GM18951 (cell line): ENCODE results near the gene GPC6.

Experiments
- POLR2A ChIP-seq: IDR thresholded peaks from 4 replicates; pipeline ENCODE4 v1.6.1; 2011; ENCODE audit warnings: mild to moderate bottlenecking; ENCODE audit not compliant: insufficient read length, insufficient read depth; ENCODE audit errors: extremely low read depth
- in situ Hi-C: fragments of 300-500 bp; cut with MboI; formaldehyde crosslinking; loops from one replicate; pipeline ENCODE4 v1.12.0; 2022; ENCODE audit warnings: low sequenced_read_pairs, mixed read lengths, inconsistent platforms; ENCODE audit not compliant: unreplicated experiment

Gene GPC6

DNA sequence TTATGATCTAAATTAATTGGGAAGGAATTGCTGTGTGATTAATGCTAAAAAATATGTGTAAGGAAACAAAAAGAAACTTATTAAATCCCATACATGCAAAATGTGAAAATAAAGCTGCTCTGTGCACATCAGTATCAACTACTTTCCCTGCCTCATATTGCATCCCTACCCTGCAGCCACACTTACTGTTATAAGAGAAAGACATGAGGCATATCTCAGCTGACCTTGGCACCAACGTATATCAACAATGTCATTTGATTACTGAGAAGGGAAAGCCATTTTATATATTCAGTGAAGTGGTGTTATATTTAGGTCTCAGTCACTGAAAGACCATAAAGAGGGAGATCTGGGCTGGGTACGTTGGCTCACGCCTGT is 585.1 kb downstream of the GPC6 start:
- no peak for TF ChIP-seq POLR2A
- in situ Hi-C loops: no loop called here

DNA sequence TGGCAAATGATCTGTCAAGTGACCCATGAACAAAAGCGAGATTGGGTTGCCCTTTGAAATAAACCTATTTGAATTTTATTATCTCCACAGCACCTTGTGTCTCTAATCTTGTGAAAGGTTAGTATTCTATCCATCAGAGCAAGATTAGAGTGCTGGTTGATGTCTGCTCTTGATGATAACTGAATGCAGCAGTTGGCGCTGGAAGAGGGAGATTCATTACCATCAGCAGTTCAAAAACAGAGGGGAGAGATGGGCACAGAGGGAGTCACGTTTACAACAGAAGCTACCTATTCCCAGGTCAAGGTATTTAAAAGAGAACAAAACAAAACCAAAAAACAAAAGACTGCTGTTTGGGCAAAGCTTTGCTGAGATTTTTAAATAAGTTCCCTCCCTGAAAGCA is 588.1 kb downstream of the GPC6 start:
- no peak for TF ChIP-seq POLR2A
- in situ Hi-C loops: no loop called here

DNA sequence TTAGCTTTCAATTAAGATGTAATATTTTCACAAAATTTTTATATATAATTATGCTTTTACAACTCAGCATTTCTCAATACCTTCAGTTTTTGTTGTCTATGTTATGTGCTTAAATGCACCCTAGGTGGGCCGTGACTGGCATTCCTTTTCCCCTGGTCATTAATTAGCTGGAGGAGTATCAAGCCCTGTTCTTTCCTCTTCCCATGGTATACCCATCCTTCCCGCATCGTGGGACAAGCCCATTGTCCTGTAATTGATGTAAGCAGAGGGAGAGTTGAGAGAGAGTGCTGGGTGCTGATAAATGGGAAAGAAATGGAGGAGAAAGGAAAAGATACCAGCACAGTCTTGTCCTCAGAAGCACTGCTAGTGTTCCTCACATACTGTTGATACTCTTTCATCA is 591.7 kb downstream of the GPC6 start:
- in situ Hi-C loops: no loop called here
- TF ChIP-seq POLR2A: no peak

DNA sequence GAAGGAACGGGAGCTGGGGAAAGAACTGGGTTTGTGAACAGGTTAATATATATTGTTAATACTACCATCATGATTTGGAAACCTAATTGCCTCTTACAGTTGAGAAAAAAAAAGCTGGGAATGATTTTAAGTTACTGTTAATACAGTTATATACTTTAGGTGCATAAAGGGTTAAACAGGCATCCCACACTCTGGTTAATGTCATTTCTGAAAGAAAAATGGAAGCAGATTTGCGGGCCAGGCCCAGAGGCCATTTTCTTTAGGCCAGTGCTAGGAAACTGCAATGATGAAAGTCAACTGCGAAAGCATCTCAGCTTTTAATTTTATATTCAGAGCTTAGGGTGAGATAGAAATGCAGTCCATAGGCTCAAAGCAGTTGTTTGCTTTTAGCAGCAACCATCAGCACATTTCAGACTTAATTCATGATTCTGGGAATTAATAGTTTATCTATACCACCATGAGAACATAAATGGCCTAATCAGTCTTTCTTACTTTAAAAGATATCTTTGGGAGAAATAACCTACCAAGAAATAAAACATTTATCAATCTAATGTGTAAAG is 592.8 kb downstream of the GPC6 start:
- TF ChIP-seq POLR2A: no peak
- in situ Hi-C loops: no loop called here

GRCh38 chr13:93824286-93824685 is 597.7 kb downstream of the GPC6 start:
- no peak for TF ChIP-seq POLR2A
- in situ Hi-C loops: no loop called here

DNA sequence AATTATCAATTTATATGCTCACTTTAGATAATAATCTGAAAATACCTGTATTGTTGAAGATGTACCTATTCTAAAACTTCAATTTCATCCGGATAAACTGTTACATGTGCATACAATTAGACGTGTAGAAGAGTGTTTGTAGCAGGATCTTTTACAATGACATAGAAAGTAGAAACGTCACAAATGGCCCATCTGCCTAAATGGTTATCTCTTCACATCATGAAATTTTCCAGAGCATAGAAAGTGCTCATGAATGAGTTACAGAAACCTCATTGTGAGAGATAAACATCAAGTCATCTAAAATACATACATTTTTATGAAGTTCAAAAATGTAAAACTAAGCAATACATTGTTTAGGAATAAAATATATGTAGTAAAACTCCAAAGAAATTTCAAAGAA is 607.4 kb downstream of the GPC6 start:
- in situ Hi-C loops: no loop called here
- no peak for TF ChIP-seq POLR2A

DNA sequence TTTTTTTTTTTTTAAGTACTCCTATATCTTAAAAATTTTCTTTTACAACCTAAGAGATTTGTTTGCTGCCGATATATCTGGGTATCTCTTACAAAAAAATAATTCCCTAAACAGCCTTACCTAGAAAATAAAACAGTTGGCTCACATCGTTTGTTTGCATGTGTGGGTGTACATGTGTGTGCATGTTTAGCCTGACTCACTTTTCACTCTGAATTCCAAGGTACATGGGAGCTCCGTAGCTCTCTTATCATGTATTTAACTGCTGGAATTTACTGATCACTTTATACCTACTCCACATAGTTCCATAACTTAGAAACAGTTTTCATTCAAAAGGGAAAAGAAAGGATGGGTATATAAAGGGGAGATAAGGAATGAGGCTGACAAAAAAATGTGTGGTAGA is 616.5 kb downstream of the GPC6 start:
- no peak for TF ChIP-seq POLR2A
- in situ Hi-C loops: no loop called here

- in situ Hi-C loops: no loop called here
- no peak for TF ChIP-seq POLR2A
Observed at GRCh38 chr13:93847162-93847561, 620.6 kb downstream of the GPC6 start.

DNA sequence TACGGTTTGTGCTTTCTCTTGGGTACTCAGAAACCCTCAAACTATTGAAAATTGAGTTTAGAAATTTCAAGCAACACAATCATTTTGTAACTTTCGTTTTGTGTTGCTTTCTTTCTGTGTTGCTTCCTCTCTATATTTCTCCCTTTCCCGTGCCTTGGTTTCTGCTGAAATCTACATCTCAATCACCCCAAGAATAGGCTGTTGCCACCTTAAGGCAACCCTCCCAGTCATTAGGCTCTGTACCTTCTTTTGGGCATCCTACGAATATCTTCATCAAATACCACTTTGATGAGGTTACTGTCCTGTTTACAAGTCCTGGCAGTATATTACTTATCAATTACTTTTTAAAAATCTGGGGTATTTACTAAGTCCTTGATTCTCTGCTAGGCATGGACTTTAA is 621.6 kb downstream of the GPC6 start:
- no peak for TF ChIP-seq POLR2A
- in situ Hi-C loops: no loop called here

DNA sequence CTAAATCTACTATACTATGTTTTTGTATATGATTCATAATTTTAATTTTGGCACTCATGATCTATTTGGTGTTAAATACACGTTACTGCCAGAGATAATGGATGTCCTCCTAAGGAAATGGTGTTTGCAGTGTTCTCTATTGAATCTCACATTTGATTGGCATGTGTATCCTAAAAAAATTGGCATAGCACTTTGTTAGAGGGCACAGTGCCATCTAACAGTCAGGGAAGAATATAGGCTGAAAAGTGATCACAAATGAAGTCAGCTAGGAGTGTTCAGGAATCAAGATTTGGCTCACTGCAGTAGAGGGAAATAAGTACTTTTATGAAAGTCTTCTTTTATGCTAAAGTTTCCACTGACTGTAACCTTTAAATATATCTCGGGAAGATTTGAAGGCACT is 624.6 kb downstream of the GPC6 start:
- in situ Hi-C loops: no loop called here
- TF ChIP-seq POLR2A: no peak

DNA sequence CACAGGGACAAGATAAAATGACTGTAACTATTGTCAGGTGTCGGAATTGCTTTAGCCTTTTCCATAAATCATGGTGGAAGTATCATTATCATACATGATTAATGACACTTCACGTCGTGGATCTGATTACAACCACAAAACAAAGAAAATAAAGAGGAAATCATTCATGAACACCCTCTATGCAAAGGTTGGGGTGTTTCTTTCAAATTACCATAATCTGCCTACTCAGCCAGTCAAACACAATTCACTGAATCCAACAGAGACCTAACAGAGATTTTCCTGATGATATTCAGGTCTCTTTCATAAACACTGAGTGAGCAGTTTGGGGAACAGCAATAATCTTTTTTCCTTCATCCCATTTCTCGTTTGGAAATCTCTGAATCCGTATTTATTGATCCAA is 627.3 kb downstream of the GPC6 start:
- no peak for TF ChIP-seq POLR2A
- in situ Hi-C loops: no loop called here

DNA sequence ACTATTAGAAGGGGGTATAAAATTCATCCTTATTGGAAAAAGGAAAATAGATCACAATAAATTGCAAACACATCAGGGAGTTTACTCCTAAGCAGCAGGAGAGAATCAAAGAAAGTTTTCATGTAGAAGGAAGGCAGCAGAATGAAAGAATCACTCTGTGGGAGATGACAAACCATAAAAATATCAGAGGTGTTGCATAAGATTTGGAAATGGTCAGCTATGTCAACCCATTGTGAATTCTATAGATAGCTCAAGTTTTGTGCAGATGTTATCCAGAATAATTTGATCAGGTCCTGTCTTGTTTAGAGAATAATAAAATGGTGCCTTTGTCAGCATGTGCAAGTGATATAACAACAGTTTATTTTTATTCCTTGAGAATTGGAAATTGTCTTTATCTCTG is 630.5 kb downstream of the GPC6 start:
- TF ChIP-seq POLR2A: no peak
- in situ Hi-C loops: no loop called here

DNA sequence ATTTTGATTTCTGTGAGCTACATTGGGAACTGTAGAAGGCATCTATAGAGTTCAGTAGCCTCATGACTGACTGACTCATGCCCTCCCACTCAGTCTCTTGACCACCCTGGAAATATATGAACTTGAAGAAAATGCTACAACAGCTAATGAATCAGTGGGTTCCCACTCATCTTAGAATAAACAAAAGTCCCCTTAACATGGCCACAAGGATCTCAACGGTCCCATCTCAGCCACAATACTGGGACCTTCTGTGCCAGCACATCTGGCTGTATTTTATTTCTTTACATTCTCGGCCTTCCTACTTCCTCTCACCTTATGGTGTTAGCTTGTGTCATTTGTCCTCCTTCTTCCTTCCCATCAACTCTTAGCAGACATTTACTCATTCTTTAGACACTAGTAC is 633.1 kb downstream of the GPC6 start:
- TF ChIP-seq POLR2A: no peak
- in situ Hi-C loops: no loop called here

- no peak for TF ChIP-seq POLR2A
- in situ Hi-C loops: no loop called here
Observed at GRCh38 chr13:93861818-93862217, 635.2 kb downstream of the GPC6 start.

DNA sequence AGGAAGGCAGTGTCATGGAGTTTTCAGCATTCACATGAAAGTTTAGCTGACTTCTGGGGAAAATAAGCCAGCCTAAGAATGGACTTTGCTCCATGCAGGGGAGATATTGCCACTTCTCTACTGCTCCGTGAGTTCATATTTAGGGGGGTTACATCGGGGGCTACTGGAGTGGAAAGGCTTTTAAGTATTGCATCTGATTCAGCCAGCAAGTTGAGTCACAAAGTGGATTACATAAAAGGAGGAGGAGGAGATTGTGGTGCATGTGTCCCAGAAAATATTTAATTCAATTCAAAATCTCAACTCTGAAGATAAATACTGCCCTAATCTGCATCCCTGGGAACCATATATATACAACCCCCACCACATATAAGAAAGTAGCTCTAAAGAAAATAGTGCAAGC is 635.7 kb downstream of the GPC6 start:
- no peak for TF ChIP-seq POLR2A
- in situ Hi-C loops: no loop called here
